ENCODE data around the gene SOX18.

GRCh38 chr20:64074184-64074789 is 24.8 kb upstream of the SOX18 start:
- TF ChIP-seq POU2F2 (IDR thresholded peaks at IDR 0.05; ENCODE audit: low read depth, low read length), result no peak
- TF ChIP-seq POLR2A (IDR thresholded peaks at IDR 0.05; ENCODE audit: low read depth, low read length), result no peak
- TF ChIP-seq TAF1 (IDR thresholded peaks at IDR 0.05; ENCODE audit: low read depth, low read length), result no peak
- TF ChIP-seq POLR2AphosphoS5 (IDR thresholded peaks at IDR 0.05; ENCODE audit: low read depth, low read length), result no peak
- TF ChIP-seq SPI1 (IDR thresholded peaks at IDR 0.05; ENCODE audit: low read depth, low read length), result no peak
